ENCODE results near the gene ALDH1L1. TPM values are rescaled to one million over a fixed set of nuclear protein-coding genes. Genes with fewer than 3 reads are reported as not detected.

Gene ALDH1L1
- total and polyA plus RNA-seq, 2 donors (not counting 1 experiment from before 2014, with no cell fraction given) = not detected

GRCh38 chr3:126087552-126088175 lies 92.7 kb downstream of the ALDH1L1 start:
- ATAC-seq (ENCODE audit: low read depth) (no peak), DNase-seq (no peak)
- Histone ChIP-seq H2AFZ (ENCODE audit: insufficient read depth, low read depth, low read length, poor library complexity, severe bottlenecking) (no peak overlapping the region), H3K9ac (ENCODE audit: low read length) (no peak overlapping the region), H3K27me3 (replicated peaks in 1 of 4; ENCODE audit: control extremely low read depth in 1 of 4, control insufficient read depth in 3 of 4, insufficient read depth in 4 of 4, low read length in 3 of 4) (no peaks in the 10 kb centered on the region), H3K79me2 (ENCODE audit: control insufficient read depth, insufficient read depth, low read length) (no peaks in the 10 kb centered on the region), H3K4me2 (replicated peaks; ENCODE audit: low read depth, low read length, poor library complexity, severe bottlenecking) (no peak overlapping the region), H3K9me3 (ENCODE audit: control extremely low read depth in 1 of 3, control insufficient read depth in 2 of 3, insufficient read depth in 1 of 3, low read length in 2 of 3) (peaks cover 0 to 4% (median 0%) of the 10 kb centered on the region in 3 donors), H3K4me3 (ENCODE audit: control extremely low read depth in 1 of 5, extremely low read depth in 1 of 5, insufficient read depth in 1 of 5, low read depth in 2 of 5, low read length in 4 of 5) (no peak overlapping the region), H4K20me1 (ENCODE audit: control insufficient read depth, insufficient read depth, low read length, poor library complexity, severe bottlenecking) (no peaks in the 10 kb centered on the region), H3K36me3 (replicated peaks in 1 of 2; ENCODE audit: control extremely low read depth in 1 of 2, control insufficient read depth in 1 of 2, extremely low read depth in 1 of 2, insufficient read depth in 2 of 2, low read length in 1 of 2) (no peaks in the 10 kb centered on the region), H3K4me1 (ENCODE audit: control insufficient read depth in 2 of 2, insufficient read depth in 2 of 2, low read length in 2 of 2) (peaks cover 13 to 14% of the 10 kb centered on the region in 2 donors), H3K27ac (ENCODE audit: low read length in 2 of 2) (no peak overlapping the region)
- POLR2A ChIA-PET = no interaction called here
- H3K4me1 Mint-ChIP-seq = peaks cover 14% of the 10 kb centered on the region
- H3K9me3 Mint-ChIP-seq (ENCODE audit: insufficient read depth) = no peaks in the 10 kb centered on the region
- H3K27ac Mint-ChIP-seq = no peak overlapping the region
- intact Hi-C loops (cut with micrococcal nuclease) = loop anchor here (10.0 kb wide), 2 partner anchors 617 to 1667 kb away; partner anchors contain the start of gene CHCHD6
- no peak overlapping the region for H3K4me3 Mint-ChIP-seq
- CTCF ChIA-PET = interaction anchor here (0.8 kb wide), 1 partner anchor 9 kb away, joined by 3 read pairs; no protein-coding TSS in a partner anchor
- TF ChIP-seq EZH2 (IDR thresholded peaks at IDR 0.05; ENCODE audit: borderline replicate concordance, insufficient read depth, low read depth, low read length, poor library complexity, severe bottlenecking) (no peak), CTCF (IDR thresholded peaks at IDR 0.05) (no peak)
- 80% methylated on average over 1 of the region's 1 CpG for WGBS (ENCODE audit: insufficient coverage)
- no peaks in the 10 kb centered on the region for H3K27me3 Mint-ChIP-seq

- POLR2A ChIA-PET = no interaction called here
- no CpG with 5 or more reads among the region's 2 CpGs for WGBS (ENCODE audit: insufficient coverage)
Observed at GRCh38 chr3:126085841-126086240, 94.5 kb downstream of the ALDH1L1 start.

More at GRCh38 chr3:126085841-126086240, 94.5 kb downstream of the ALDH1L1 start:
- no peaks in the 10 kb centered on the region for H3K9me3 ChIP-seq (ENCODE audit: control extremely low read depth in 1 of 3, control insufficient read depth in 2 of 3, insufficient read depth in 1 of 3, low read length in 2 of 3)
- H3K9me3 Mint-ChIP-seq (ENCODE audit: insufficient read depth) = no peaks in the 10 kb centered on the region
- H3K4me3 Mint-ChIP-seq = no peak overlapping the region
- CTCF ChIA-PET = interaction anchor here (0.7 to 1.1 kb wide), 2 partner anchors 12 to 1525 kb away, joined by 3 read pairs; no protein-coding TSS in a partner anchor
- H3K27me3 Mint-ChIP-seq = no peaks in the 10 kb centered on the region
- DNase-seq = no peak
- no peak overlapping the region for H2AFZ ChIP-seq (ENCODE audit: insufficient read depth, low read depth, low read length, poor library complexity, severe bottlenecking)
- peaks cover 13 to 15% of the 10 kb centered on the region in 2 donors for H3K4me1 ChIP-seq (ENCODE audit: control insufficient read depth in 2 of 2, insufficient read depth in 2 of 2, low read length in 2 of 2)
- peaks cover 14% of the 10 kb centered on the region for H3K4me1 Mint-ChIP-seq
- H3K9ac ChIP-seq (ENCODE audit: low read length) = no peak overlapping the region
- H3K4me2 ChIP-seq (replicated peaks; ENCODE audit: low read depth, low read length, poor library complexity, severe bottlenecking) = no peak overlapping the region
- H4K20me1 ChIP-seq (ENCODE audit: control insufficient read depth, insufficient read depth, low read length, poor library complexity, severe bottlenecking) = no peaks in the 10 kb centered on the region
- no peak for ATAC-seq (ENCODE audit: low read depth)
- no peak overlapping the region for H3K27ac Mint-ChIP-seq
- H3K79me2 ChIP-seq (ENCODE audit: control insufficient read depth, insufficient read depth, low read length) = no peaks in the 10 kb centered on the region
- TF ChIP-seq CTCF (IDR thresholded peaks at IDR 0.05) (no peak), EZH2 (IDR thresholded peaks at IDR 0.05; ENCODE audit: borderline replicate concordance, insufficient read depth, low read depth, low read length, poor library complexity, severe bottlenecking) (no peak)
- intact Hi-C loops (cut with micrococcal nuclease) = loop anchor here (10.0 kb wide), 2 partner anchors 619 to 1669 kb away; partner anchors contain the start of gene CHCHD6
- H3K27me3 ChIP-seq (replicated peaks in 1 of 4; ENCODE audit: control extremely low read depth in 1 of 4, control insufficient read depth in 3 of 4, insufficient read depth in 4 of 4, low read length in 3 of 4) = no peaks in the 10 kb centered on the region
- no peak overlapping the region for H3K27ac ChIP-seq (ENCODE audit: low read length in 2 of 2)
- no peaks in the 10 kb centered on the region for H3K36me3 ChIP-seq (replicated peaks in 1 of 2; ENCODE audit: control extremely low read depth in 1 of 2, control insufficient read depth in 1 of 2, extremely low read depth in 1 of 2, insufficient read depth in 2 of 2, low read length in 1 of 2)
- no peak overlapping the region for H3K4me3 ChIP-seq (ENCODE audit: control extremely low read depth in 1 of 5, extremely low read depth in 1 of 5, insufficient read depth in 1 of 5, low read depth in 2 of 5, low read length in 4 of 5)
